Right lobe of liver (tissue), 6 donors: ENCODE results near the gene C1QL2. TPM values are rescaled to one million over a fixed set of nuclear protein-coding genes. Genes with fewer than 3 reads are reported as not detected.

Experiments
- ATAC-seq, 4 donors: fragments of 200-7000 bp; cut with Tn5 transposase; one replicate each; pipeline ENCODE4 v1.9.1; 2020; ENCODE audit warnings: mild to moderate bottlenecking in 4 of 4, moderate library complexity in 4 of 4
- DNase-seq, 3 donors: peaks; one replicate each; pipeline ENCODE4 v3.0.0-alpha.2; 2020
- H3K27ac ChIP-seq, 3 donors: fragments of 200-600 bp; one replicate each; pipeline ENCODE4 v1.8.0; 2022
- H3K27me3 ChIP-seq, 2 donors: fragments of 200-600 bp; one replicate each; pipeline ENCODE4 v1.8.0; 2022
- H3K36me3 ChIP-seq, 4 donors: fragments of 200-600 bp; sonication (generic) in 1 of 4; one replicate each; pipeline versions ENCODE4 v1.5.1 to v1.8.0; 2017 to 2022; ENCODE audit warnings: control low read depth in 1 of 4
- H3K4me1 ChIP-seq, 4 donors: fragments of 200-600 bp; sonication (generic) in 1 of 4; one replicate each; pipeline versions ENCODE4 v1.5.1 to v1.8.0; 2017 to 2022; ENCODE audit warnings: control low read depth in 1 of 4
- H3K4me3 ChIP-seq, 3 donors: fragments of 200-600 bp; one replicate each; pipeline ENCODE4 v1.8.0; 2022
- H3K9me3 ChIP-seq, 4 donors: fragments of 200-600 bp; sonication (generic) in 1 of 4; one replicate each; pipeline versions ENCODE4 v1.5.1 to v1.8.0; 2017 to 2022; ENCODE audit warnings: control low read depth in 1 of 4
- POLR2A ChIP-seq: fragments of 450-650 bp; IDR thresholded peaks from one replicate; pipeline ENCODE4 v1.6.1; 2017; ENCODE audit warnings: antibody characterized with exemption, mild to moderate bottlenecking
- WGBS: methylation state at CpG from one replicate; pipeline ENCODE4 v1.1.6; 2018; ENCODE audit warnings: low coverage, low lambda C conversion rate; ENCODE audit not compliant: insufficient coverage; ENCODE audit errors: missing lambda C conversion rate; 5-methylcytosine and 5-hydroxymethylcytosine counted together
- intact Hi-C, 2 donors: fragments of 100-400 bp; cut with DNase I; formaldehyde crosslinking; loops; one replicate each; pipeline versions ENCODE4 v1.11.2 to v1.14.1; 2022
- total RNA-seq, 6 experiments: library from RNA; depleted of rRNA in 2 of 6; stranded (reverse); fragments of >200 nt in 2 of 6; fragmentation: NEBNext Ultra II Directional in 3 of 6; extraction: Animal tissue kit (Norgen Biotek cat#: 25700) in 3 of 6; gene quantifications; one replicate each; pipeline versions ENCODE4 v1.1.0 to v1.2.4, GENCODE V29; 2016 to 2023
- TF ChIP-seq, protein P1 (sequence below), 4 donors: fragments of 200-600 bp in 3 of 4; fragments of 450-650 bp in 1 of 4; IDR thresholded peaks; one replicate each; pipeline versions ENCODE4 v1.5.1 to v1.8.0; 2016 to 2022; ENCODE audit warnings: antibody characterized with exemption in 4 of 4, mild to moderate bottlenecking in 2 of 4
- donor health status: DM: no; HTN: yes; CAD: no.
- donor health status: DM: no; HTN: no; CAD: no.
- donor health status: DM: no; HTN: no; CAD: no.
- donor health status: DM: no; HTN: yes; CAD: no.
- donor health status: DM: no; HTN: yes; CAD: no.

Gene C1QL2
- total RNA-seq, 6 experiments from 2014 or later, result not detected

DNA sequence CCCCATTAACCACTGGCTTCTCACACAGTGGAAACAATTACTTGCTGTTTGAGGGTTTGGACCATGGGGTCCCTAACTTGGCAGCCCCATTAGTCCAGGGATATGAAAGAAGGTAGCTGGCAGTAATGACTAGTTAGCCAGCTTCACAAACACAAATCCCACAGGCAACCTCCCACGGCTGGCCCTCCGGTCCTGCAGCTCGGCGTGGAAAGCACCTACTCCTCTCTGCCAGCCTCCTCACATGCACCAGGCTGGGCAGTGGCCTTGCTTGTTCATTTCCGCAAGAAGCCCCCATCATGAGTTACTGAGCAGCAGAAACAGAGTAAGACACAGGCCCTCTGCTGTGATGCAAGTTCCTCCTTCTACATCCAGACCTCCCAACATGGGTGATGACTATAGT lies 13.7 kb downstream of the C1QL2 start:
- Histone ChIP-seq H3K9me3 (no peaks in the 10 kb centered on the region), H3K4me3 (no peak overlapping the region), H3K4me1 (no peaks in the 10 kb centered on the region), H3K27me3 (no peaks in the 10 kb centered on the region), H3K36me3 (no peaks in the 10 kb centered on the region), H3K27ac (no peak overlapping the region)
- ATAC-seq (no peak), DNase-seq (no peak)
- no CpG with 5 or more reads among the region's 5 CpGs for WGBS
- no peak for TF ChIP-seq POLR2A
- TF ChIP-seq, protein P1, sequence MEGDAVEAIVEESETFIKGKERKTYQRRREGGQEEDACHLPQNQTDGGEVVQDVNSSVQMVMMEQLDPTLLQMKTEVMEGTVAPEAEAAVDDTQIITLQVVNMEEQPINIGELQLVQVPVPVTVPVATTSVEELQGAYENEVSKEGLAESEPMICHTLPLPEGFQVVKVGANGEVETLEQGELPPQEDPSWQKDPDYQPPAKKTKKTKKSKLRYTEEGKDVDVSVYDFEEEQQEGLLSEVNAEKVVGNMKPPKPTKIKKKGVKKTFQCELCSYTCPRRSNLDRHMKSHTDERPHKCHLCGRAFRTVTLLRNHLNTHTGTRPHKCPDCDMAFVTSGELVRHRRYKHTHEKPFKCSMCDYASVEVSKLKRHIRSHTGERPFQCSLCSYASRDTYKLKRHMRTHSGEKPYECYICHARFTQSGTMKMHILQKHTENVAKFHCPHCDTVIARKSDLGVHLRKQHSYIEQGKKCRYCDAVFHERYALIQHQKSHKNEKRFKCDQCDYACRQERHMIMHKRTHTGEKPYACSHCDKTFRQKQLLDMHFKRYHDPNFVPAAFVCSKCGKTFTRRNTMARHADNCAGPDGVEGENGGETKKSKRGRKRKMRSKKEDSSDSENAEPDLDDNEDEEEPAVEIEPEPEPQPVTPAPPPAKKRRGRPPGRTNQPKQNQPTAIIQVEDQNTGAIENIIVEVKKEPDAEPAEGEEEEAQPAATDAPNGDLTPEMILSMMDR (IDR thresholded peaks at IDR 0.05), result no peak
- intact Hi-C loops, result no loop called here

DNA sequence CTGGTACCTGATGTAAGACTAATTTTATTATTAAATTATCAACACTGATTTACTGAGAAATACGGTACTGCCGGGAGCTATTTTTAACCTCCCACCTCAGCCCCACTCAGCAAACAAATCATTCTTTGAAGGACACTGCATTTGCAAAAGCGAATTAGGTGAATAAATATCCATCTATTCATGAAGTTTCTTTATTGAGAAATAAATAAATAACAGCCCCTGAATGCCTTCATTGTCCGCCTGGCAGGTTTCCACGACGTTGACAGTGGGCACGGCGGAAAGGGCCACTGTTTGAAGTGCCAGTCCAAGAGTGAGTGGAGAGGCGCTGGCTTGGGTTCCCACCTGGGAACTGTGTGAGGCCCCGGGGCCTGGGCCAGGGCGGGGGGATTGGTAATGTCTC lies 15.7 kb downstream of the C1QL2 start:
- Histone ChIP-seq H3K27ac (no peak overlapping the region), H3K36me3 (no peaks in the 10 kb centered on the region), H3K9me3 (no peaks in the 10 kb centered on the region), H3K27me3 (no peaks in the 10 kb centered on the region), H3K4me1 (no peaks in the 10 kb centered on the region), H3K4me3 (no peak overlapping the region)
- intact Hi-C loops, result no loop called here
- ATAC-seq (no peak), DNase-seq (no peak)
- 58% methylated on average over 8 of the region's 11 CpGs for WGBS
- TF ChIP-seq, protein P1 (IDR thresholded peaks at IDR 0.05), result no peak
- no peak for TF ChIP-seq POLR2A

DNA sequence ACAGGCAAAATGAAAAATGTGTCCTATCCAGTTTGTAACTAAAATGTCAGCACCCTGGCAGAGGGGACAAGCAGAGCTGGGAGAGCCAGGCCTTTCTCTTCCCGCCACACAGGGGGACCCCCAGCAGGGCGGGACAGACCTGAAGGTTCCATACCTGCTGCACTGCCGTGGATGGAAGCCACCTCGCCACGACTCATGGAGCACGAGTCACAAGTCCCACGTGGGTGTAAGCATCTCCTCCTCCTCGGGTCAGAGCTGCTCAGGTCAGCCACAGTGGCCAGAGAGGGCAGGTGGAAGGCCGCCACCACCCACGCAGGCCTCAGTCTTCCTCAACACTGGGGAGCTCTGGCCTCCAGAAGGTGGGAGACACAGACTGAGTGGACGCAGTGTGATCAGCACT lies 21.0 kb downstream of the C1QL2 start:
- H3K27me3 ChIP-seq, result no peaks in the 10 kb centered on the region
- 86% methylated on average over 1 of the region's 11 CpGs for WGBS
- intact Hi-C loops, result no loop called here

DNA sequence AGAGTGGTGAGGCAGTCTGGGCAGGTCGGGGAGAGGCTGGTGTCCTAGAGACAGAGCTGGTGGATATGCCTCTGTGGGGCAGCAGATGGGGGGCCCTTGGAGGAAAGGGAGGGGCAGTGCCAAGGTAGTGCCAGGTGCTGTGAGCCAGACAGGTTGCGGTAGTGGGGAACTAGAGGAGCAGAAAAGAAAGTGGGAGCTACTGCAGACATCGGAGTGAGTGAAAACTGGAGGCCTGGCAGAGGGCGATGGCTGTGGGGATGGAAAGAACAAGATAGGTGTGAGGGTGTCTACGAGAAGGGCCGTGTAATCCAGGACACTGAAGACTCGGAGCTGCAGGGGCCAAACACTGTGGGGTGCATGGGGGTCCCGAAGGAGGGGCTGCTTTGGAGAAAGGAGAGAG lies 21.7 kb downstream of the C1QL2 start:
- Histone ChIP-seq H3K4me1 (no peaks in the 10 kb centered on the region), H3K4me3 (no peak overlapping the region), H3K9me3 (no peaks in the 10 kb centered on the region), H3K27me3 (no peaks in the 10 kb centered on the region), H3K27ac (no peak overlapping the region), H3K36me3 (no peaks in the 10 kb centered on the region)
- 86% methylated on average over 4 of the region's 8 CpGs for WGBS
- TF ChIP-seq, protein P1 (IDR thresholded peaks at IDR 0.05), result no peak
- TF ChIP-seq POLR2A, result no peak
- DNase-seq, result no peak
- intact Hi-C loops, result no loop called here
- ATAC-seq, result no peak

More for the DNA sequence above, 21.0 kb downstream of the C1QL2 start:
- Histone ChIP-seq H3K4me3 (no peak overlapping the region), H3K27ac (no peak overlapping the region), H3K4me1 (no peaks in the 10 kb centered on the region), H3K9me3 (no peaks in the 10 kb centered on the region), H3K36me3 (no peaks in the 10 kb centered on the region)
- ATAC-seq (no peak), DNase-seq (no peak)
- TF ChIP-seq POLR2A, result no peak
- TF ChIP-seq, protein P1 (IDR thresholded peaks at IDR 0.05), result no peak

DNA sequence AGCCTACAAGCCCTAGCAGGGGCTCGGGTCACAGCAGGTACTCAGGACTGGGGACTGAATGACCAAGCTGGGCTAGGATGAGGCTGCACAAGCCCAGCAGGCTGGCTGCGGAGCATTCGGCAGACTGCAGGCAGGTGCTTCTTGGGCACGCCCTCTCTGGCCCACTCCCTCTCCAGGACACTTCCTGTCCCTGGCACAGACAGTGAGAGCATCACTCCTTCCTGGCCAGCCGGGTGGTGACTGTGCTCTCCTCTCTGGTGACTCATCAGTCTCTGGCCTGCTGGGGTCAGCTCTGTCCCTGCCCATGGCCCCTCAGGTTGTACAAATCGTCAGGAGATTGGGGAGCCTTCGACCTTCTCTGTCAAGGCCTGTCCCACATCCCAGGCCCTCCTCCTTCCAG lies 22.5 kb downstream of the C1QL2 start:
- no CpG with 5 or more reads among the region's 7 CpGs for WGBS
- no peak for ATAC-seq
- H3K4me1 ChIP-seq, result no peaks in the 10 kb centered on the region
- no peak overlapping the region for H3K4me3 ChIP-seq
- H3K9me3 ChIP-seq, result no peaks in the 10 kb centered on the region
- DNase-seq, result no peak
- TF ChIP-seq, protein P1 (IDR thresholded peaks at IDR 0.05), result no peak
- no peak for TF ChIP-seq POLR2A
- H3K27me3 ChIP-seq, result no peaks in the 10 kb centered on the region
- H3K36me3 ChIP-seq, result no peaks in the 10 kb centered on the region
- H3K27ac ChIP-seq, result no peak overlapping the region
- intact Hi-C loops, result no loop called here
